Measurements from ENCODE around the gene SMYD3. TPM values are rescaled to one million over a fixed set of nuclear protein-coding genes. Genes with fewer than 3 reads are reported as not detected.

Gene SMYD3
- total RNA-seq, 1 donor from 2014 or later: 27.2 TPM

GRCh38 chr1:245701631-245702030 lies 805.4 kb downstream of the SMYD3 start:
- H3K4me1 ChIP-seq: no peaks in the 10 kb centered on the region
- no peak for ATAC-seq
- no peak for DNase-seq
- TF ChIP-seq CTCF (IDR thresholded peaks at IDR 0.05): no peak
- H3K4me3 ChIP-seq: no peak overlapping the region
- no peaks in the 10 kb centered on the region for H3K27me3 ChIP-seq
- H3K27ac ChIP-seq: no peak overlapping the region
- H3K9me3 ChIP-seq: no peaks in the 10 kb centered on the region
- H3K36me3 ChIP-seq: no peaks in the 10 kb centered on the region
- intact Hi-C loops (cut with DNase I): no loop called here

GRCh38 chr1:245700631-245701030 lies 806.4 kb downstream of the SMYD3 start:
- H3K4me1 ChIP-seq: no peaks in the 10 kb centered on the region
- DNase-seq (no peak), ATAC-seq (no peak)
- no peaks in the 10 kb centered on the region for H3K9me3 ChIP-seq
- H3K4me3 ChIP-seq: no peak overlapping the region
- no peak for TF ChIP-seq CTCF (IDR thresholded peaks at IDR 0.05)
- H3K27me3 ChIP-seq: no peaks in the 10 kb centered on the region
- no peaks in the 10 kb centered on the region for H3K36me3 ChIP-seq
- intact Hi-C loops (cut with DNase I): no loop called here
- no peak overlapping the region for H3K27ac ChIP-seq

Other genes with a start within 250 kb of the SMYD3 start
- gene TFB2M, start 59.0 kb upstream of the SMYD3 start, total RNA-seq: 9.4 TPM
- gene CNST, start 59.2 kb upstream of the SMYD3 start, total RNA-seq: 29.8 TPM
- gene SCCPDH, start 217.1 kb upstream of the SMYD3 start, total RNA-seq: 23.4 TPM